HTERT RPE-1 (cell line): ENCODE data around the gene SERPINE1.

Source experiments
- in situ Hi-C: fragments of 300-500 bp; cut with MboI; formaldehyde crosslinking; loops from 4 replicates; pipeline ENCODE4 v1.14.3; 2020; ENCODE audit warnings: low sequenced_read_pairs

The SERPINE1 gene

GRCh38 chr7:101185258-101185839, 58.4 kb downstream of the SERPINE1 start:
- in situ Hi-C loops, result no loop called here

- in situ Hi-C loops, result no loop called here
Observed at GRCh38 chr7:101186194-101186593, 59.3 kb downstream of the SERPINE1 start.

DNA sequence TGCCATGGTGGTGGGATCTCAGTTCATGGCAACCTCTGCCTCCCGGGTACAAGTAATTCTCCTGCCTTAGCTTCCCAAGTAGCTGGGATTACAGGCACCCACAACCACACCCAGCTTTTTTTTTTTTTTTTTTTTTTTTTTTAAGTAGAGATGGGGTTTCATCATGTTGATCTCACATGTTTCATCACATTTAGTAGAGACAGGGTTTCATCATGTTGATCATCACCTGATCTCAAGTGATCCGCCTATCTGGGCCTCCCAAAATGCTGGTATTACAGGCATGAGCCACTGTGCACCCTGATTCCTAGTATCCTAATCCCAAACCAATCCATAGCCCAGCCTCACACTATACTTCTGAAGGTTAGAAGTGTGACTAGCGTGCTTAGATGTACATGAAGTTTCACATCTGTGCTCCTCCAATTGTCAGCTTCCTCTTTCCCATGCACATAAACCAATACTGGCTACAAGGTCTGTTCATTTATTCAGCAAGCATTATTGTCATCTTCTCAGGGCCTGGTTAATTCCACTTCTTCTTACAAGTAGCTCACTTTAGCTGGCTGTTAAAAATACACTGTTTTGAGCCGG, 60.0 kb downstream of the SERPINE1 start:
- in situ Hi-C loops, result no loop called here
